ENCODE measurements around the gene NUP62CL. TPM values are rescaled to one million over a fixed set of nuclear protein-coding genes. Genes with fewer than 3 reads are reported as not detected.

NUP62CL gene
- total and polyA plus RNA-seq, 10 of the 15 experiments (the other 5 are each of a cell fraction or from before 2014, with no cell fraction given), result 2.5 to 6.0 (median 4.2) TPM

- FAIRE-seq (no peak), DNase-seq (ENCODE audit: low read depth, low spot score) (no peak), ATAC-seq (no peak)
- Histone ChIP-seq H3K9me3 (replicated peaks; ENCODE audit: control insufficient read depth, insufficient read depth, low read length) (no peaks in the 10 kb centered on the region; the same call in 2 of the 3 replicates), H3K4me3 (no peak overlapping the region), H3K79me2 (ENCODE audit: control insufficient read depth, insufficient read depth, low read length) (no peaks in the 10 kb centered on the region), H3K4me2 (ENCODE audit: control insufficient read depth, insufficient read depth) (no peak overlapping the region), H3K4me1 (ENCODE audit: control insufficient read depth, insufficient read depth, low read length) (no peaks in the 10 kb centered on the region), H3K27ac (ENCODE audit: control insufficient read depth, insufficient read depth) (no peak overlapping the region), H3K27me3 (replicated peaks in 1 of 2; ENCODE audit: control insufficient read depth in 2 of 2, insufficient read depth in 2 of 2, low read length in 1 of 2) (no peaks in the 10 kb centered on the region), H4K20me1 (ENCODE audit: control insufficient read depth, insufficient read depth) (no peaks in the 10 kb centered on the region), H3K36me3 (ENCODE audit: control insufficient read depth in 2 of 2, insufficient read depth in 2 of 2, low read length in 1 of 2) (no peaks in the 10 kb centered on the region), H3K9ac (ENCODE audit: control insufficient read depth, insufficient read depth, low read length) (no peak overlapping the region), H2AFZ (ENCODE audit: control insufficient read depth, low read depth, low read length) (no peak overlapping the region)
- SMC1A ChIA-PET (ENCODE audit: uncharacterized antibody, unreplicated experiment), result no interaction called here
- POLR2A ChIA-PET, result no interaction called here
- in situ Hi-C loops (cut with MboI) (no loop called here), intact Hi-C loops (cut with micrococcal nuclease; ENCODE audit: unreplicated experiment) (loop anchor here (5.0 kb wide), 1 partner anchor 91 kb away; the partner anchor contains the start of gene RBM41)
- CTCF ChIA-PET, result no interaction called here
- TF ChIP-seq RELA (IDR thresholded peaks at IDR 0.05; ENCODE audit: borderline replicate concordance, partially characterized antibody) (no peak), USF1 (IDR thresholded peaks at IDR 0.05; ENCODE audit: borderline replicate concordance, extremely low read length, insufficient read depth, low read depth, low read length) (no peak)
- no TSS peak for BruUV-seq (replicated peaks)
- RAD21 ChIA-PET (ENCODE audit: unreplicated experiment), result no interaction called here
- 89% methylated on average over 9 of the region's 9 CpGs for whole genome bisulfite sequencing (ENCODE audit: insufficient coverage, insufficient replicate concordance, low lambda C conversion rate, missing lambda C conversion rate)
Observed at GRCh38 chrX:107207943-107208342, 1.7 kb upstream of the NUP62CL start.

- intact Hi-C loops (cut with micrococcal nuclease; ENCODE audit: unreplicated experiment) (loop anchor here (5.0 kb wide), 1 partner anchor 90 kb away; the partner anchor contains the start of gene RBM41), in situ Hi-C loops (cut with MboI) (no loop called here)
- no peaks in the 10 kb centered on the region for H4K20me1 ChIP-seq (ENCODE audit: control insufficient read depth, insufficient read depth)
- H3K79me2 ChIP-seq (ENCODE audit: control insufficient read depth, insufficient read depth, low read length), result no peaks in the 10 kb centered on the region
- BruUV-seq (replicated peaks), result no TSS peak
- ATAC-seq, result no peak
- H3K4me1 ChIP-seq (ENCODE audit: control insufficient read depth, insufficient read depth, low read length), result no peaks in the 10 kb centered on the region
- no peak overlapping the region for H3K4me2 ChIP-seq (ENCODE audit: control insufficient read depth, insufficient read depth)
- CTCF ChIA-PET, result no interaction called here
- RAD21 ChIA-PET (ENCODE audit: unreplicated experiment), result no interaction called here
- no peaks in the 10 kb centered on the region for H3K36me3 ChIP-seq (ENCODE audit: control insufficient read depth in 2 of 2, insufficient read depth in 2 of 2, low read length in 1 of 2)
- no peak for FAIRE-seq
- no peak overlapping the region for H3K4me3 ChIP-seq
- no peak overlapping the region for H3K27ac ChIP-seq (ENCODE audit: control insufficient read depth, insufficient read depth)
- no peaks in the 10 kb centered on the region; the same call in 2 of the 3 replicates for H3K9me3 ChIP-seq (replicated peaks; ENCODE audit: control insufficient read depth, insufficient read depth, low read length)
- SMC1A ChIA-PET (ENCODE audit: uncharacterized antibody, unreplicated experiment), result no interaction called here
- no peak overlapping the region for H2AFZ ChIP-seq (ENCODE audit: control insufficient read depth, low read depth, low read length)
- DNase-seq (ENCODE audit: low read depth, low spot score), result no peak
- H3K9ac ChIP-seq (ENCODE audit: control insufficient read depth, insufficient read depth, low read length), result no peak overlapping the region
- H3K27me3 ChIP-seq (replicated peaks in 1 of 2; ENCODE audit: control insufficient read depth in 2 of 2, insufficient read depth in 2 of 2, low read length in 1 of 2), result no peaks in the 10 kb centered on the region
- 63% methylated on average over 7 of the region's 7 CpGs for WGBS (ENCODE audit: insufficient coverage, insufficient replicate concordance, low lambda C conversion rate, missing lambda C conversion rate)
- POLR2A ChIA-PET, result interaction anchor here (0.6 kb wide), 1 partner anchor 318 kb away, joined by 5 read pairs; no protein-coding TSS in a partner anchor
- TF ChIP-seq ZNF24 (IDR thresholded peaks at IDR 0.05), result no peak
- no peak for TF ChIP-seq POU2F2 (IDR thresholded peaks at IDR 0.05; ENCODE audit: borderline replicate concordance, low read depth, low read length)
- no peak for TF ChIP-seq PAX8 (IDR thresholded peaks at IDR 0.05)
- no peak for TF ChIP-seq SUPT20H (IDR thresholded peaks at IDR 0.05; ENCODE audit: borderline replicate concordance, control insufficient read depth, low read depth, low read length)
- no peak for TF ChIP-seq MYC (IDR thresholded peaks at IDR 0.05; ENCODE audit: insufficient read depth, insufficient read length, insufficient replicate concordance, low read length, severe bottlenecking)
- TF ChIP-seq CEBPZ (IDR thresholded peaks at IDR 0.05; ENCODE audit: low read depth, low read length), result no peak
Observed at GRCh38 chrX:107207089-107207488, 856 bp upstream of the NUP62CL start.
